OCI-LY1 (cell line): ENCODE data around the gene LCN12.

Source experiments
- H2AFZ ChIP-seq: fragments of 200-600 bp; sonication (generic), shearing (Covaris generic); 2 replicates; pipeline ENCODE4 v1.6.0; 2014; ENCODE audit warnings: antibody characterized with exemption, mild to moderate bottlenecking, low read length
- H3F3A ChIP-seq: fragments of 200-600 bp; sonication (generic), shearing (Covaris generic); 2 replicates; pipeline ENCODE4 v1.6.0; 2014; ENCODE audit warnings: mild to moderate bottlenecking, antibody characterized with exemption, low read length, moderate library complexity; ENCODE audit not compliant: insufficient read depth
- H3K27ac ChIP-seq: fragments of 200-600 bp; sonication (generic); 2 replicates; pipeline ENCODE4 v1.5.1; 2014; ENCODE audit warnings: low read length, mixed run types, mild to moderate bottlenecking, low read depth; ENCODE audit not compliant: poor library complexity, severe bottlenecking
- H3K27me3 ChIP-seq: fragments of 200-600 bp; sonication (generic); 2 replicates; pipeline ENCODE4 v1.6.0; 2014; ENCODE audit warnings: antibody characterized with exemption, mild to moderate bottlenecking, low read length, moderate library complexity; ENCODE audit not compliant: insufficient read depth
- H3K36me3 ChIP-seq: fragments of 200-600 bp; sonication (generic); 2 replicates; pipeline ENCODE4 v1.6.1; 2014; ENCODE audit warnings: mild to moderate bottlenecking, antibody characterized with exemption, low read length, moderate library complexity, mixed read lengths; ENCODE audit not compliant: insufficient read depth
- H3K4me1 ChIP-seq: fragments of 200-600 bp; sonication (generic); 2 replicates; pipeline ENCODE4 v1.5.1; 2014; ENCODE audit warnings: mild to moderate bottlenecking, low read length, moderate library complexity; ENCODE audit not compliant: insufficient read depth, severe bottlenecking
- H3K4me2 ChIP-seq: fragments of 200-600 bp; sonication (generic), shearing (Covaris generic); 2 replicates; pipeline ENCODE4 v1.6.1; 2014; ENCODE audit warnings: low read length
- H3K4me3 ChIP-seq: fragments of 200-600 bp; sonication (generic); 2 replicates; pipeline ENCODE4 v1.5.1; 2014; ENCODE audit warnings: low read length, low read depth, mild to moderate bottlenecking, mixed read lengths; ENCODE audit not compliant: poor library complexity, severe bottlenecking
- H3K79me2 ChIP-seq: fragments of 200-600 bp; shearing (Covaris generic); 2 replicates; pipeline ENCODE4 v1.6.1; 2016; ENCODE audit warnings: mixed run types, low read length, mixed read lengths; ENCODE audit not compliant: insufficient read depth
- H3K9ac ChIP-seq: fragments of 200-600 bp; sonication (generic), shearing (Covaris generic); 2 replicates; pipeline ENCODE4 v1.6.1; 2014; ENCODE audit warnings: mild to moderate bottlenecking, low read length, mixed read lengths
- H3K9me2 ChIP-seq: fragments of 200-600 bp; sonication (generic), shearing (Covaris generic); 2 replicates; pipeline ENCODE4 v1.6.1; 2014; ENCODE audit warnings: low read depth, mild to moderate bottlenecking, low read length, mixed read lengths
- H3K9me3 ChIP-seq: fragments of 200-600 bp; shearing (Covaris generic); 2 replicates; pipeline ENCODE4 v1.6.1; 2014; ENCODE audit warnings: low read length, mixed read lengths
- H4K20me1 ChIP-seq: fragments of 200-600 bp; sonication (generic), shearing (Covaris generic); 2 replicates; pipeline ENCODE4 v1.6.0; 2016; ENCODE audit warnings: mild to moderate bottlenecking, low read length; ENCODE audit not compliant: insufficient read depth
- EZH2 ChIP-seq: fragments of 200-600 bp; sonication (generic), shearing (Covaris generic); IDR thresholded peaks from 2 replicates; pipeline ENCODE4 v1.8.0; 2017; ENCODE audit warnings: borderline replicate concordance, mixed run types, mild to moderate bottlenecking, antibody characterized with exemption, low read length, moderate library complexity, mixed read lengths
- TF ChIP-seq, protein P1 (sequence below): fragments of 200-600 bp; sonication (generic), shearing (Covaris generic); IDR thresholded peaks from 2 replicates; pipeline ENCODE4 v1.5.1; 2017; ENCODE audit warnings: mild to moderate bottlenecking, antibody characterized with exemption, low read length, moderate library complexity, mixed read lengths

The LCN12 gene

DNA sequence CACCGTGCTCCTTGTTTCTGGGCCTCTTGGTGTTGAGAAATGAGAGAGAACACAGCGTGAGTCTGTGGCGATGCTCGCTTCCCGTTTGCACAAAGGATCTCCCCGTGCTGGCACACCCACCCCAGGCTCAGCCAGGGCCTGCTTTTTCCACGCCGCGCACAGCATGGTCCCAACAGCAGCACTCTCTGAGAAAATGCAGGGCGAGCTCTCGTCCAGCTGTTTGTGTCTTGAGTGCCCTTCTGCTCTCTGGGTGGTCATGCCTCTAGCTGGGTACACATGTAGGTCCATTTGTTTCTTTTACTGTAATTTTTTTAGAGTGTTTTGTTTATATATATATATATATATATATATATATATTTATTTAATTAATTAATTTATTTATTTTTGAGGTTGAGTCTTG is 34.2 kb upstream of the LCN12 start:
- H3K36me3 ChIP-seq = peaks cover 75% of the 10 kb centered on the region

DNA sequence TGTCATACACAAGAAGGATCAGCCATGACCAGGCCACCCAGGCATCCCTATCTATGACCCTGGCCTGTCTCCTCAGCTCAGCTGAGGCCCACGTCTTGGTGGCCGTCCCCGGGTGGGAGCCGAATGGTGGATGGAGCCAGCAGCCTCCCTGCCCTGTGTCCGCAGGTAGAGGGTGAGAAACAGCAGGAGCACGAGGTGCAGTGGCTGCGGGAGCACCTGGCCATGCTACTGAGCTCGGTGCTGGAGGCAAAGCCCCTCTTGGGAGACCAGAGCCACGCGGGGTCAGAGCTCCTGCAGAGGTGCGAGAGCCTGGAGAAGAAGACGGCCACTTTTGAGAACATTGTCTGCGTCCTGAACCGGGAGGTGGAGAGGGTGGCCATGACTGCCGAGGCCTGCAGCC is 32.0 kb upstream of the LCN12 start:
- no peaks in the 10 kb centered on the region for H3K9me2 ChIP-seq
- no peak overlapping the region for H3K4me3 ChIP-seq
- TF ChIP-seq, protein P1, sequence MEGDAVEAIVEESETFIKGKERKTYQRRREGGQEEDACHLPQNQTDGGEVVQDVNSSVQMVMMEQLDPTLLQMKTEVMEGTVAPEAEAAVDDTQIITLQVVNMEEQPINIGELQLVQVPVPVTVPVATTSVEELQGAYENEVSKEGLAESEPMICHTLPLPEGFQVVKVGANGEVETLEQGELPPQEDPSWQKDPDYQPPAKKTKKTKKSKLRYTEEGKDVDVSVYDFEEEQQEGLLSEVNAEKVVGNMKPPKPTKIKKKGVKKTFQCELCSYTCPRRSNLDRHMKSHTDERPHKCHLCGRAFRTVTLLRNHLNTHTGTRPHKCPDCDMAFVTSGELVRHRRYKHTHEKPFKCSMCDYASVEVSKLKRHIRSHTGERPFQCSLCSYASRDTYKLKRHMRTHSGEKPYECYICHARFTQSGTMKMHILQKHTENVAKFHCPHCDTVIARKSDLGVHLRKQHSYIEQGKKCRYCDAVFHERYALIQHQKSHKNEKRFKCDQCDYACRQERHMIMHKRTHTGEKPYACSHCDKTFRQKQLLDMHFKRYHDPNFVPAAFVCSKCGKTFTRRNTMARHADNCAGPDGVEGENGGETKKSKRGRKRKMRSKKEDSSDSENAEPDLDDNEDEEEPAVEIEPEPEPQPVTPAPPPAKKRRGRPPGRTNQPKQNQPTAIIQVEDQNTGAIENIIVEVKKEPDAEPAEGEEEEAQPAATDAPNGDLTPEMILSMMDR = no peak
- no peak for TF ChIP-seq EZH2
- no peaks in the 10 kb centered on the region for H3K79me2 ChIP-seq
- no peak overlapping the region for H3K9ac ChIP-seq
- H3K4me2 ChIP-seq = no peak overlapping the region
- no peaks in the 10 kb centered on the region for H4K20me1 ChIP-seq
- H3K4me1 ChIP-seq = peaks cover 15% of the 10 kb centered on the region
- H3K36me3 ChIP-seq = peaks cover 75% of the 10 kb centered on the region
- no peak overlapping the region for H2AFZ ChIP-seq
- H3K27me3 ChIP-seq = no peaks in the 10 kb centered on the region
- H3F3A ChIP-seq = no peaks in the 10 kb centered on the region
- no peaks in the 10 kb centered on the region for H3K9me3 ChIP-seq
- no peak overlapping the region for H3K27ac ChIP-seq

More for the DNA sequence above, 34.2 kb upstream of the LCN12 start:
- Histone ChIP-seq H4K20me1 (no peaks in the 10 kb centered on the region), H3K4me3 (no peak overlapping the region), H3K9me3 (no peaks in the 10 kb centered on the region), H2AFZ (no peak overlapping the region), H3K27ac (no peak overlapping the region), H3K79me2 (no peaks in the 10 kb centered on the region), H3K27me3 (no peaks in the 10 kb centered on the region), H3K9ac (no peak overlapping the region), H3K4me2 (no peak overlapping the region), H3K9me2 (no peaks in the 10 kb centered on the region), H3K4me1 (peaks cover 2% of the 10 kb centered on the region), H3F3A (no peaks in the 10 kb centered on the region)
- no peak for TF ChIP-seq EZH2
- TF ChIP-seq, protein P1 = no peak

DNA sequence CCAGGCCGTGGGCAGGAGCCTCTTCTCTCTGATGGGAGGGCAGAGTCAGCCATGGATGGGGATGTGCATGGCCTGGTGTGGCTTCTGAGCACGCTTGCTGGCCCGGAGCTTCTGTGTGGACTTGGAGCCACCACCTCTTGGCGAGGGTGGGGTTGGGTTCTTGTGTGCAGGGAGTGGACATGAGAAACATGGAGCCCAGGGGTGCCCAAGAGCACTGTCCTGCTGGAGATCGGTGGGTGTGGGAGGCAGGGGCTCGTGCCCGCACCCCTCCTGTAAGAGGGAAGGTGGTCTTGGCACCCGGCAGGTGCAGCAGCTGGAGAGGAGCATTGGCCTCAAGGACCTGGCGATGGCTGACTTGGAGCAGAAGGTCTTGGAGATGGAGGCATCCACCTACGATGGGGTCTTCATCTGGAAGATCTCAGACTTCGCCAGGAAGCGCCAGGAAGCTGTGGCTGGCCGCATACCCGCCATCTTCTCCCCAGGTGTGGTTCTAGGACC is 31.3 kb upstream of the LCN12 start:
- H3K9ac ChIP-seq = no peak overlapping the region
- no peak overlapping the region for H3K4me2 ChIP-seq
- peaks cover 15% of the 10 kb centered on the region for H3K4me1 ChIP-seq
- no peaks in the 10 kb centered on the region for H3K9me3 ChIP-seq
- TF ChIP-seq EZH2 = no peak
- TF ChIP-seq, protein P1 = no peak
- H3K36me3 ChIP-seq = peaks cover 75% of the 10 kb centered on the region
- no peaks in the 10 kb centered on the region for H3K79me2 ChIP-seq
- no peaks in the 10 kb centered on the region for H3F3A ChIP-seq
- no peak overlapping the region for H2AFZ ChIP-seq
- H3K9me2 ChIP-seq = no peaks in the 10 kb centered on the region
- no peaks in the 10 kb centered on the region for H3K27me3 ChIP-seq
- H3K4me3 ChIP-seq = no peak overlapping the region
- no peak overlapping the region for H3K27ac ChIP-seq
- H4K20me1 ChIP-seq = no peaks in the 10 kb centered on the region
